HT-29 (cell line): Measurements from ENCODE around the gene PTPRN2. TPM values are rescaled to one million over a fixed set of nuclear protein-coding genes. Genes with fewer than 3 reads are reported as not detected.
"Not testable (repeated sequence)": the region's sequence is repeated elsewhere in the genome, so short reads cannot be mapped to it uniquely, and the experiment has no call there.

Experiments
- DNase-seq: peaks from one replicate; pipeline ENCODE4 v3.0.0-alpha.2; 2015; ENCODE audit warnings: low spot score
- total RNA-seq: library from RNA; depleted of rRNA; stranded (reverse); fragments of >200 nt; shearing (Covaris generic); gene quantifications from 2 replicates; pipeline ENCODE4 v1.2.3, GENCODE V29; 2014

Gene PTPRN2
- total RNA-seq, 1 experiment from 2014 or later: 1.7 TPM

- no peak for DNase-seq
Measured at GRCh38 chr7:157854066-157854891, 733.3 kb downstream of the PTPRN2 start.

DNA sequence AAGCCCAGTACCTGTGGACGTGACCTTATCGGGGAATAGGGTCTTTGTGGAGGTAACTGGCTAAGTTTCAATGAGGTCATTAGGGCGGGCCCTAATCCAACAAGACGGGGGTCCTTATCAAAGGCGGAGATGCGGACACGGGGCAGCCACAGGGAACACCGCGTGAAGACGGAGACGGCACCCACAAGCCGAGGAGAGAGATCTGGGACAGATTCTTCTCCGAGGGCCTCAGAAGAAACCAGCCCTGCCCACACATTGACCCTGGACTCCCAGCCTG is 733.9 kb downstream of the PTPRN2 start:
- no peak for DNase-seq

DNA sequence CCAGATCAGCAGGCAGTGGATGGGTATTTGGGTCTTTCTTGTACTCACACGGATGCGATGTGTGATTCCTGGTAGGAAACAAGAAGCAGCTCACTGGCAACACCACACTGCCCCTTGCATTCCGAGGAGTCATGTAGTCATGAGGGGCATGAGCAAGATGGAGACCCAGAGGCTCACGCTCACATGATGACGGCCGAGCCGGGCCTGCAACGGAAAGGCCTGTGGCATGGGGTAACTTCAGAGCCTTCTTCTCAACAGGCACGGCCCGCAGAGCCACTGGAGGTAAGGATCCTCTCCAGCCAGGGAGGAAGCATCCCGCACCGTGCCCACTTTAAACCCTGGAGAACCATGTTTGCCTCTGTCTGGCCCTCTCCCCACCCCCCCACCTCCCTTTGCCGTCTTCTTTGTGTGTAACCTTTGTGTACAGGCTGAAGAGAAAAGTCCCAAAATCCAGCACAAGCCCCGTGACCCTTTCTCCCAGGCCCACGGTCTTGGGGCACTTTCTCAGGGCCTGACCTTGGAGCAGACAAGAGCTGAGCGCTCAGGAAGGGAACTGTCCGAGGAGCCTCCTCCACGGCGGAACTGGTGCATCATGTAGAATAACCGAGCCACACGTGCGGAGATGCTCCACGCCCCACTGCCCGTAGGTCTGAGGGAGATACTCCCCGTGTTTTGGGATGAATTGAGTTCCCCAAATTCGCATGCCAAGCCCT is 734.4 kb downstream of the PTPRN2 start:
- no peak for DNase-seq

DNA sequence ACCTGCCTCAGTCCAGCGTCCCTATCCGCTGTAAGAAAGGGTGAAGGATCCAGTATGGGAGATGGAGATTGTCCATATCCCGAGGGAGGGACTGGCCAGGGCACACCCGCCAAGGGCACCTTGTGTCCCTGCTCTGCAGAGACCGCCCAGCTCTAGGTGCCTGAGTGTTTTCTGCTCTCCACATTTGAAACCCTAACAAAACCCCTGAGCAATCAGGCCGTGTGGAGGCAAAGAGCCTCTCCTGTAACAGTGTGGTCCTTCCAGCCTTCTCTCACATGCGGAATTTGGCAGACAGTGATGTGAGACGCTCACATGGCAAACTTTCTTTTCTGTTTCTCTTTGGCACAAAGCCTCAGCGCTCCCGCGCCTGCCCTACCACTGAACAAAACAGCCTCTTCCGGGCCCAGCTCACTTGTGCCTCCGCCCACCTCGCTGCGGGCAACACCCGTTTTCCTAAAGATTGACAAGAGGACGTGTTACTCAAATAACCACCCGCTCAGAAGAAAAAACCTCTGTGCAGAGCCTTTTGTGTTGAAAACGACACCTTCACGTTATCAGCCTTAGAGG is 736.0 kb downstream of the PTPRN2 start:
- DNase-seq: no peak

- no peak for DNase-seq
Measured at GRCh38 chr7:157850481-157851444, 736.9 kb downstream of the PTPRN2 start.

DNA sequence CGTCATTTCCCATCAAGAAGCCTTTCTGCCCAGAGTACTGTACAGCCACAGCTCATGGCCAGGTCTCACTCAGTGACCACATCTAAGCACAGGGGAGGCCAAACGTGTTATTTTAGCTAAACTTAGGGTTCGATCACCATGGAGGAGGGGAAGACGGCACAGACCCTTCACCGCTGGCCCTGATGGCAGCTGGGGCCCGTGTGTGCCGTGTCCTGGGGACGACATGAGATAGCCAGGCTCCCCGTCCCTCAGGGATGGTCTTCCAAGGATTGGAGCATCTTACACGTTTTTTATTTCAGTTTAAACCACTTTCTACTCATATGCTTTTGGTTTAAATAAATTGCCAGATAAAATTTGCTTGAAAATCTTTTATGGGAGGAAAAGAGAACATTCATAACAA is 737.9 kb downstream of the PTPRN2 start:
- DNase-seq: no peak

DNA sequence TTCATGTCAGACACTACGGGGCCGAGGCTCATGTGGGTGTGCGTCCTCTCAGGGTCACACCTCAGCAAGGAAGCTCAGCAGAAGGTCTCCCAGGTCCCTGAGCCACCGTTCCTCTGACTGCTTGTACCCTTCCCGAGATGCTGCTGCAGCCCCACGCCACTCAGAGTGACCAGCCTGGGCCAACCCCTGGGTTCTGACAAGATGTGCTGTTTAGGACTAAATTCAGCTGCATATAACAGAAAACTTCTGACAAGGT is 738.4 kb downstream of the PTPRN2 start:
- no peak for DNase-seq

DNA sequence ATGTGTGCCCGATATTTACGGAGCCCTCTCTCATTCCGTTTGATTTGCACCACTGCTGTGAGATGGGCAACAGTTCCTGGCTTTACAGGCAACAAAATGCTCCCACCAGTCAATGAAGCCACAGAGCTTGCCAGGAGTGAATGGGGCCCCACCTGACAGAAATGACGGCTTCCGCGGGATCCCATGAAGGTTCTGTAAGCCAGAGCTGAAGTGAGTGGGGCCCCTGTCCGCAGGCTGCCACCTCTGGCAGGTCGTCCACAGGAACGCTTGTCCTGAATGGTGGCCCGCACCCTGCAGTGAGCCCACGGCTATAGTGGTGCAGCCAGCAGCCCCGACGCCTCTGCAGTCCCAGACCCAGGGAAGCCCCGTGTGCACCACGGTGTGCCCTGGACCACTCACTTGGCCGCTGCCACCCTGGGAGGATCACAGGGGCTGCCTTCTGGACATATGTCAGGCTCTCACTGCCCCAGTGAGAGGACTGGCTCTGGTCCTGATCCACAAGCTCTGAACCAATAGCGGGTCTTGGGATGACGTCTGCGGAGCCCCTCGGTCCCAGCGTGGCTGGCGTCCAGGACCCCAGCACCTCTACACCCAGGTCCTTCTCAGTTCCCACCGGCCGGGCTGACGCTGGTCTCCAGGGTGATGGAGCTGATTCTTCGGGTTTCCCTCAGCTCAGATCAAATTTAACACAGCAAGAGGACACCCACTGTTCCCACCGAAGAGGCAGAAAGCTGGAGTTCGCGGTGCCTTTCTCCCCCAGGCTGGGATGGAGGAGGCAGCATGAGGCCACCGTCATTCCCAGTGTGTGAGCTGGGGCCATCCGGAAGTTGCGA is 738.9 kb downstream of the PTPRN2 start:
- no peak for DNase-seq

GRCh38 chr7:157847756-157848487 is 739.7 kb downstream of the PTPRN2 start:
- DNase-seq: not testable (repeated sequence)

DNA sequence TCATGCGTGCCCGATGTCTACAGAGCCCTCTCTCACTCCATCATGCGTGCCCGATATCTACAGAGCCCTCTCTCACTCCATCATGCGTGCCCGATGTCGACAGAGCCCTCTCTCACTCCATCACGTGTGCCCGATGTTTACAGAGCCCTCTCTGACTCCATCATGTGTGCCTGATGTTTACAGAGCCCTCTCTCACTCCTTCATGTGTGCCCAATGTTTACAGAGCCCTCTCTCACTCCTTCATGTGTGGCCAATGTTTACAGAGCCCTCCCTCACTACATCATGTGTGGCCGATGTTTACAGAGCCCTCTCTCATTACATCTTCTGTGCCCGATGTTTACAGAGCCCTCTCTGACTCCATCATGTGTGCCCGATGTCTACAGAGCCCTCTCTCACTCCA is 740.9 kb downstream of the PTPRN2 start:
- not testable (repeated sequence) for DNase-seq

GRCh38 chr7:157846271-157846670 is 741.4 kb downstream of the PTPRN2 start:
- DNase-seq: no peak

DNA sequence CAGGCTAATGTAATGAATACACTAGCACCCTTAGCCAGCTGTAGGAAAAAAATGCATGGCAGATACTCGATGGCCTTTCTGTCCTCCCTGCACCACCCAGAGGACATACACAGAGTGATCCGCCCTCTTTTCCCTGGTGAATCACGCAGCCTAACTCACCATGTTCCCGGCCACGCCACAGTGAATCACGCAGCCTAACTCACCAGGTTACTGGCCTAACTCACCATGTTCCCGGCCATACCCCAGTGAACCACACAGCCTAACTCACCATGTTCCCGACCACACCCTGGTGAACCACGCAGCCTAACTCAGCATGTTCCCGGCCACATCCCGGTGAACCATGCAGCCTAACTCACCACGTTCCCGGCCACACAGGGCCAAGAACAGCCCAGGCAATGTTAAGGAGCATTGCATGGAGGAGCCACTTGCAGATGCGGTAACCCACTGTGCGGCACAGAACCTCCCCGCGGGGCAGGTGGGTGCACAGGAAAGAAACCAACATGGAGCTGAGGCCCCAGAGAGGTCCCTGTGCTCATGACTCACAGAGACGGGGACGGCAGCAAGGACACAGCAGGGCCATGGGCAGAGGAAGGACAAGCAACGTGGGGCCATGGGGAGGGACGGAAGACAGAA is 742.3 kb downstream of the PTPRN2 start:
- no peak for DNase-seq

DNA sequence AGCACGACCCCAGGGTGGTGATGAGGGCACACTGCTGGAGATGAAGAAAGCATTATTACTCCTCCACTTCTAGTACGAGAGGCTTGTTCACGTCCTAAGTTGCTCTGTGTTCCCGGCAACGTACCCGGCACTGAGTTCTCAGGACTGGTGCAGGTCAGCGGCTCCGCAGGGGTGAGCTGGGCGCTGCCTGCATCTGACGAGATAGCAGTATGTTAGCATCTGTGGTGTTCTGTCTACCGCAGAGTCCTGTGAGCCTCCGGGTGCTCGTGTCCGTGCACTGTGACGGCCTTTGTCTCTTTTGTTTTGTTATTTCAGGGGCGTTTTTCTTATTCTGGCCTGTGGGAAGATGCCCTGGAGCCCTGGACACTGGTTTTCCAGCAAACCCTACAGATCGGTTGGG is 743.0 kb downstream of the PTPRN2 start:
- DNase-seq: no peak

- DNase-seq: no peak
Measured at GRCh38 chr7:157844141-157844540, 743.5 kb downstream of the PTPRN2 start.

DNA sequence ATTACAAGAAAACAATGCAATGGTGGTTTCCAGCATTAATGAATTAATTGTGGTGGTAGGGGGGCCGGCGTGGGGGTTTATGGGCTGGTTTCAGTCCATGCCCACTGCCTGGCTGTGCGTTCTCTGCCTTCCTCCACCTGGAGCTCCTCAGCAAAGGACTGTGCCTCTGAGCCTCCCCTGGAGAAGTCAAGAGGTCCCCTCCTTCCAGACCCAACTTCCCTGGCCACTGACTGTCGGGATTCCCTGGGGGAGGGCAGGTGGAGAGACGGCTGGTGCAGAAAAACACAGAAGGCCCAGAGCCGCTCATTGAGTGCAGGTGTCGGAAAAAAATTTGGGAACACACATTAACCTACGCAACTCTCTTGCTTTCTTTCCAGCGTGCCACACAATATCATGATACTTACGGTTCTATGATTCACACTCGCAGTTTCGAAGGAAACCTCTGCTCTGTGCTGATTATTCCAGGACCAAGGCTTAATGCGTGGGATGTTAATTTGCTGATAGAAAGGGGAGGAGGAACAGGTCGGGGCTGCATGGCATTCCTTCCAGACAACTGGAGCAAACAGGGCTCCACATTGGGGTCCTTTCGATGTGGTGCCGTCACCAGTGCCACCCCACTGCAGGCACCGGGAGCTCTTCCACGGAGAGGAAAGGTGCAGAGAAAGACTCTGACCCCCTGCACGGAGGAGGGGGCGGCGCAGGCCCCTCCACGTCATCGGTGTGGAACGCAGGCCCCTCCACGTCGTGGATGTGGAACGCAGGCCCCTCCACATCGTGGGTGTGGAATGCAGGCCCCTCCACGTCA is 744.1 kb downstream of the PTPRN2 start:
- no peak for DNase-seq

DNA sequence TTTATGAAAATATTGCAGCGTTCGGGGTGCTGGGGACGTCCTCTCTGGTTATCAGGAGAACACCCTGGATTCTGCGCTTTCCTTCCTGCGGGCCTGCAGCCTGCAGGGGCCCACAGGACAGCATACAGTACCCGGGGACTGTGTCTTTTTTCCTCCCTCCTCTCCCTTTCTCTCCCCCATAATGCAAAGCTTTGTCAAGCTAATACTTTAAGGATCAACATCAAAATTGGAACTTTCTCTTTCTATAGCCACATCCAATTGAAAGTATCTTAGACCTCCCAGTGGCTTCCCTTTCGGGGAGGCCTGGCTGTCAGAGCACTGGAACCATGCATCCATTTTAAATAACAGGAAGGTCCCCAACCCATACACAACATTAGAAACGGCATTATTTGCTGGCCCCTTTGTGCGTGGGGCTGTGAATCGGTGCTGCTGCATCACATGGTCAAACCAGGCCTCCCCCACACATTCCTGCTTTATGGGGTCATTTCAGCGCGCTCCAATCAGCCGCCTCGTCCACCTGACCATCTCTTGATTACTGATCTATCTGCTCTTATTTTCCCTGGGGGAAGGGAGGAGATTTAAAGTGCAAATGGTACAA is 745.8 kb downstream of the PTPRN2 start:
- DNase-seq: no peak

GRCh38 chr7:157840914-157841772 is 746.5 kb downstream of the PTPRN2 start:
- no peak for DNase-seq
